PC-3 (cell line): ENCODE results near the gene CDH4. TPM values are rescaled to one million over a fixed set of nuclear protein-coding genes. Genes with fewer than 3 reads are reported as not detected.

ENCODE experiments used
- ATAC-seq: fragments of 200-7000 bp; cut with Tn5 transposase; 2 replicates; pipeline ENCODE4 v1.9.1; 2020; ENCODE audit warnings: mild to moderate bottlenecking, moderate library complexity
- BruUV-seq: library from RNA; stranded (reverse); fragments of 400-500 nt; replicated peaks from 2 replicates; lab custom pipeline; 2021; lab: Mats Ljungman, UMichigan
- CTCF ChIA-PET: fragments of 300-600 bp; sonication (Branson Sonifier 250); formaldehyde crosslinking; loops from one replicate; lab custom pipeline; 2022; ENCODE audit warnings: antibody characterized with exemption; lab: Charles Lee
- POLR2A ChIA-PET: fragments of 300-600 bp; sonication (Branson Sonifier 250); formaldehyde crosslinking; loops from one replicate; lab custom pipeline; 2022; ENCODE audit warnings: antibody characterized with exemption; ENCODE audit not compliant: unreplicated experiment; lab: Charles Lee
- DNase-seq: peaks from one replicate; pipeline ENCODE4 v3.0.0-alpha.2; 2015
- H2AFZ ChIP-seq: fragments of 300-600 bp; sonication (generic); 2 replicates; pipeline ENCODE4 v1.6.0; 2016; ENCODE audit warnings: antibody characterized with exemption, low read length
- H3F3A ChIP-seq: fragments of 300-600 bp; sonication (generic); one replicate; pipeline ENCODE4 v1.6.0; 2017; ENCODE audit warnings: antibody characterized with exemption, low read length, control low read depth, mild to moderate bottlenecking; ENCODE audit not compliant: unreplicated experiment
- H3K27ac ChIP-seq: fragments of 300-600 bp; sonication (generic); 2 replicates; pipeline ENCODE4 v1.5.1; 2016; ENCODE audit warnings: mild to moderate bottlenecking, low read length
- H3K27me3 ChIP-seq: fragments of 300-600 bp; sonication (generic); 2 replicates; pipeline ENCODE4 v1.6.1; 2016; ENCODE audit warnings: low read length, mixed read lengths
- H3K36me3 ChIP-seq: fragments of 300-600 bp; sonication (generic); 2 replicates; pipeline ENCODE4 v1.6.1; 2016; ENCODE audit warnings: low read depth, mixed run types, low read length, mixed read lengths
- H3K4me1 ChIP-seq: fragments of 300-600 bp; sonication (generic); 2 replicates; pipeline ENCODE4 v1.5.1; 2016; ENCODE audit warnings: low read length; ENCODE audit not compliant: insufficient read depth
- H3K4me2 ChIP-seq: fragments of 300-600 bp; sonication (generic); 2 replicates; pipeline ENCODE4 v1.6.0; 2016; ENCODE audit warnings: low read length
- H3K4me3 ChIP-seq: fragments of 300-600 bp; sonication (generic); 2 replicates; pipeline ENCODE4 v1.5.1; 2016; ENCODE audit warnings: mild to moderate bottlenecking, low read length, mixed read lengths
- H3K79me2 ChIP-seq: fragments of 300-600 bp; sonication (generic); 2 replicates; pipeline ENCODE4 v1.6.1; 2017; ENCODE audit warnings: low read length, mixed read lengths
- H3K9ac ChIP-seq: fragments of 300-600 bp; sonication (generic); 2 replicates; pipeline ENCODE4 v1.6.0; 2016; ENCODE audit warnings: mild to moderate bottlenecking, low read length
- H3K9me2 ChIP-seq: fragments of 300-600 bp; sonication (generic); replicated peaks from 2 replicates; pipeline ENCODE4 v1.6.1; 2016; ENCODE audit warnings: mixed run types, low read length, mixed read lengths
- H3K9me3 ChIP-seq: fragments of 300-600 bp; sonication (generic); 2 replicates; pipeline ENCODE4 v1.6.1; 2016; ENCODE audit warnings: low read length, mixed read lengths
- H4K20me1 ChIP-seq: fragments of 300-600 bp; sonication (generic); 2 replicates; pipeline ENCODE4 v1.6.1; 2016; ENCODE audit warnings: low read length, mixed read lengths
- CTCF ChIP-seq: fragments of 300-600 bp; sonication (generic); conservative IDR thresholded peaks from 2 replicates; pipeline ENCODE4 v1.5.1; 2017; ENCODE audit warnings: antibody characterized with exemption, low read depth, mild to moderate bottlenecking, low read length
- EZH2 ChIP-seq: fragments of 300-600 bp; sonication (generic); IDR thresholded peaks from one replicate; pipeline ENCODE4 v1.6.1; 2017; ENCODE audit warnings: antibody characterized with exemption, mild to moderate bottlenecking, low read length; ENCODE audit not compliant: unreplicated experiment
- EZH2phosphoT487 ChIP-seq: fragments of 300-600 bp; sonication (generic); IDR thresholded peaks from 2 replicates; pipeline ENCODE4 v1.6.1; 2018; ENCODE audit warnings: mild to moderate bottlenecking, antibody characterized with exemption, low read length, borderline replicate concordance
- intact Hi-C: fragments of 100-400 bp; cut with micrococcal nuclease; formaldehyde crosslinking; loops from 2 replicates; pipeline ENCODE4 v1.9.0; 2023
- total RNA-seq: library from RNA; depleted of rRNA; stranded (reverse); fragments of >200 nt; gene quantifications from 2 replicates; pipeline ENCODE4 v1.2.3, GENCODE V29; 2014

Gene CDH4
- total RNA-seq, 1 experiment from 2014 or later = not detected

GRCh38 chr20:61801428-61801827, 549.4 kb downstream of the CDH4 start:
- Histone ChIP-seq H3K27ac (no peak overlapping the region), H3K9ac (no peak overlapping the region), H3K27me3 (peaks cover 97% of the 10 kb centered on the region), H3K4me1 (no peaks in the 10 kb centered on the region), H3K36me3 (no peaks in the 10 kb centered on the region), H2AFZ (no peak overlapping the region), H3K9me2 (no peaks in the 10 kb centered on the region), H4K20me1 (no peaks in the 10 kb centered on the region), H3K9me3 (no peaks in the 10 kb centered on the region), H3K4me3 (no peak overlapping the region), H3K4me2 (no peak overlapping the region), H3F3A (no peaks in the 10 kb centered on the region), H3K79me2 (no peaks in the 10 kb centered on the region)
- TF ChIP-seq CTCF (no peak), EZH2 (no peak), EZH2phosphoT487 (no peak)
- no TSS peak for BruUV-seq
- ATAC-seq (no peak), DNase-seq (no peak)
- intact Hi-C loops = no loop called here
- POLR2A ChIA-PET = no interaction called here
- CTCF ChIA-PET = no interaction called here

- no peaks in the 10 kb centered on the region for H3K4me1 ChIP-seq
- peaks cover 97% of the 10 kb centered on the region for H3K27me3 ChIP-seq
- no peaks in the 10 kb centered on the region for H4K20me1 ChIP-seq
- CTCF ChIA-PET = no interaction called here
- H3K27ac ChIP-seq = no peak overlapping the region
- ATAC-seq (no peak), DNase-seq (no peak)
- no peak for TF ChIP-seq EZH2
- no peak for TF ChIP-seq CTCF
- POLR2A ChIA-PET = no interaction called here
- intact Hi-C loops = no loop called here
- no peaks in the 10 kb centered on the region for H3K79me2 ChIP-seq
- H3K9me2 ChIP-seq = no peaks in the 10 kb centered on the region
- H2AFZ ChIP-seq = no peak overlapping the region
- no peaks in the 10 kb centered on the region for H3K9me3 ChIP-seq
- no peak overlapping the region for H3K4me2 ChIP-seq
- no peaks in the 10 kb centered on the region for H3F3A ChIP-seq
- no peak overlapping the region for H3K9ac ChIP-seq
- BruUV-seq = no TSS peak
- H3K4me3 ChIP-seq = no peak overlapping the region
- no peaks in the 10 kb centered on the region for H3K36me3 ChIP-seq
Measured at GRCh38 chr20:61801857-61802442, 549.9 kb downstream of the CDH4 start.

GRCh38 chr20:61802721-61803311, 550.8 kb downstream of the CDH4 start:
- ATAC-seq = no peak
- H3K27ac ChIP-seq = no peak overlapping the region
- no peak overlapping the region for H3K4me2 ChIP-seq
- H3K36me3 ChIP-seq = no peaks in the 10 kb centered on the region
- no peak for TF ChIP-seq EZH2
- TF ChIP-seq EZH2phosphoT487 = no peak
- no peak for TF ChIP-seq CTCF
- no peak overlapping the region for H3K9ac ChIP-seq
- DNase-seq = no peak
- H3K9me3 ChIP-seq = no peaks in the 10 kb centered on the region
- no peak overlapping the region for H2AFZ ChIP-seq
- H3K27me3 ChIP-seq = peaks cover 97% of the 10 kb centered on the region
- H3K4me1 ChIP-seq = no peaks in the 10 kb centered on the region
- CTCF ChIA-PET = no interaction called here
- H3K9me2 ChIP-seq = no peaks in the 10 kb centered on the region
- BruUV-seq = no TSS peak
- POLR2A ChIA-PET = no interaction called here
- no peaks in the 10 kb centered on the region for H3F3A ChIP-seq
- intact Hi-C loops = no loop called here
- no peak overlapping the region for H3K4me3 ChIP-seq
- no peaks in the 10 kb centered on the region for H4K20me1 ChIP-seq
- H3K79me2 ChIP-seq = no peaks in the 10 kb centered on the region
